ENCODE data around the gene CDH22.

GRCh38 chr20:46145713-46146112 is 162.6 kb downstream of the CDH22 start:
- TF ChIP-seq NFIC (IDR thresholded peaks at IDR 0.05) (no peak), CREB1 (IDR thresholded peaks at IDR 0.05; ENCODE audit: low read depth) (no peak), TAF1 (IDR thresholded peaks at IDR 0.05; ENCODE audit: low read depth) (no peak), YY1 (IDR thresholded peaks at IDR 0.05; ENCODE audit: low read depth) (no peak), EGR1 (IDR thresholded peaks at IDR 0.05) (no peak), EP300 (IDR thresholded peaks at IDR 0.05; ENCODE audit: borderline replicate concordance) (no peak), TCF12 (IDR thresholded peaks at IDR 0.05; ENCODE audit: low read depth) (no peak), CEBPB (IDR thresholded peaks at IDR 0.05) (no peak)
- TF ChIP-seq, protein P1, sequence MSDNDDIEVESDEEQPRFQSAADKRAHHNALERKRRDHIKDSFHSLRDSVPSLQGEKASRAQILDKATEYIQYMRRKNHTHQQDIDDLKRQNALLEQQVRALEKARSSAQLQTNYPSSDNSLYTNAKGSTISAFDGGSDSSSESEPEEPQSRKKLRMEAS (IDR thresholded peaks at IDR 0.05) = no peak
- TF ChIP-seq, protein P2, sequence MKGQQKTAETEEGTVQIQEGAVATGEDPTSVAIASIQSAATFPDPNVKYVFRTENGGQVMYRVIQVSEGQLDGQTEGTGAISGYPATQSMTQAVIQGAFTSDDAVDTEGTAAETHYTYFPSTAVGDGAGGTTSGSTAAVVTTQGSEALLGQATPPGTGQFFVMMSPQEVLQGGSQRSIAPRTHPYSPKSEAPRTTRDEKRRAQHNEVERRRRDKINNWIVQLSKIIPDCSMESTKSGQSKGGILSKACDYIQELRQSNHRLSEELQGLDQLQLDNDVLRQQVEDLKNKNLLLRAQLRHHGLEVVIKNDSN (IDR thresholded peaks at IDR 0.05) = no peak
